Calu3 (cell line): ENCODE measurements around the gene AQP5. TPM values are rescaled to one million over a fixed set of nuclear protein-coding genes. Genes with fewer than 3 reads are reported as not detected.

ENCODE experiments used
- BruUV-seq: library from RNA; stranded (reverse); fragments of 400-500 nt; replicated peaks from 2 replicates; lab custom pipeline; 2021; lab: Mats Ljungman, UMichigan
- CTCF ChIA-PET: fragments of 300-600 bp; sonication (Branson Sonifier 250); formaldehyde crosslinking; loops from one replicate; lab custom pipeline; 2022; ENCODE audit warnings: antibody characterized with exemption; lab: Charles Lee
- DNase-seq: peaks from one replicate; pipeline ENCODE4 v3.0.0; 2022
- H3K27ac Mint-ChIP-seq: one replicate; pipeline ENCODE4 v1.8.0; 2022; ENCODE audit warnings: mixed read lengths; ENCODE audit not compliant: unreplicated experiment
- H3K27me3 Mint-ChIP-seq: one replicate; pipeline ENCODE4 v1.8.0; 2022; ENCODE audit warnings: mixed read lengths; ENCODE audit not compliant: unreplicated experiment
- H3K36me3 Mint-ChIP-seq: one replicate; pipeline ENCODE4 v1.8.0; 2022; ENCODE audit warnings: mild to moderate bottlenecking, moderate library complexity, mixed read lengths; ENCODE audit not compliant: insufficient read depth, unreplicated experiment
- H3K4me1 Mint-ChIP-seq: one replicate; pipeline ENCODE4 v1.8.0; 2022; ENCODE audit warnings: mild to moderate bottlenecking, low read depth, mixed read lengths; ENCODE audit not compliant: unreplicated experiment
- H3K4me3 Mint-ChIP-seq: one replicate; pipeline ENCODE4 v1.8.0; 2022; ENCODE audit warnings: mild to moderate bottlenecking, low read depth, moderate library complexity, mixed read lengths; ENCODE audit not compliant: unreplicated experiment
- H3K9me3 Mint-ChIP-seq: one replicate; pipeline ENCODE4 v1.8.0; 2022; ENCODE audit warnings: low read depth, mixed read lengths; ENCODE audit not compliant: unreplicated experiment
- CTCF ChIP-seq: fragments of 200-600 bp; IDR thresholded peaks from one replicate; pipeline ENCODE4 v1.8.0; 2022; ENCODE audit warnings: antibody characterized with exemption; ENCODE audit not compliant: unreplicated experiment
- intact Hi-C: fragments of 100-400 bp; cut with micrococcal nuclease; formaldehyde crosslinking; loops from one replicate; pipeline ENCODE4 v1.10.0; 2022; ENCODE audit not compliant: unreplicated experiment
- total RNA-seq: library from RNA; stranded (reverse); gene quantifications from 2 replicates; pipeline ENCODE4 v1.2.3, GENCODE V29; 2022

AQP5 gene
- total RNA-seq, 1 experiment from 2014 or later: 51.9 TPM

DNA sequence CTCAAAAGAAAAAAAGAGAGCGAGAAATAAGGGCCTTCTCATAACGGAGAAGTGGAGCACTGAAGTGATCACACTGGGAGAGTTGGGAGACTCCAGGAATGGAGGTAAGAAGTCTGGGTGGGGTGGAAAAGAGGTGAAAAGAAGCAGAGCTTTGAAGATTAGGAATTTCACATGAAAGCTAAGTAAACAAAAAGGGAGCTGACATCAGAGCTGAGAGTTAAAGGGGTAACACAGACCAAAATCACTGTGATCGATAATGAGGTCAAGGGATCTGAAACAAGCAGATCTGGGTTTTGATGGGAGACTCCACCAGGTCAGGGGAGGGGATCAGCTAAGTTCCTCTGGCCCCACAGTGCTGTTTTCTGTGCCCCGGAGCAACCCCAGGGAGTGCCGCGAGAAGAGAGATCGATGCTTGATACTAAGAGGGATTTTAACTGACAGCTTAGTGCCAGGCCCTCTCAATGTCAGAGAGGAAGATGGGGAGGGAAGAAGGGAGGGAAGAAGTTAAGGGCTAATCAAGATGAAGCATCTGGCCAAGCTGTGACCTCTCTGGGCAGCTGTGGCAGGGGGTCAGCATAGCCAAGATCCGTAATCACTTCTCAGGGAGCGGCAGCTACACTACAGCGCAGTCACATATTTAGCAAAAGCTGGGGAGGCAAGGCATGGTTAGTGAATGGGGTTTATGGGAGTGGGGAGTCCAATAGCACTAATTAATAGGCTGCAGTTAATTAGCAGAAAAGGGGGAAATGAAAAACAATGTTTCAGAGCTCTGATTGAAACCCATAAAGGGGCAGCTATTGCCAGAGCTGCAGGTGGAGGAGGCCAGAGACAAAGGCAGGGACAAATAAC is 19.1 kb downstream of the AQP5 start:
- Mint-ChIP-seq H3K9me3 (no peaks in the 10 kb centered on the region), H3K36me3 (no peaks in the 10 kb centered on the region), H3K4me1 (no peaks in the 10 kb centered on the region), H3K27ac (no peak overlapping the region), H3K4me3 (no peak overlapping the region), H3K27me3 (no peaks in the 10 kb centered on the region)
- no peak for DNase-seq
- intact Hi-C loops: no loop called here
- BruUV-seq: no TSS peak
- TF ChIP-seq CTCF: no peak
- CTCF ChIA-PET: no interaction called here

DNA sequence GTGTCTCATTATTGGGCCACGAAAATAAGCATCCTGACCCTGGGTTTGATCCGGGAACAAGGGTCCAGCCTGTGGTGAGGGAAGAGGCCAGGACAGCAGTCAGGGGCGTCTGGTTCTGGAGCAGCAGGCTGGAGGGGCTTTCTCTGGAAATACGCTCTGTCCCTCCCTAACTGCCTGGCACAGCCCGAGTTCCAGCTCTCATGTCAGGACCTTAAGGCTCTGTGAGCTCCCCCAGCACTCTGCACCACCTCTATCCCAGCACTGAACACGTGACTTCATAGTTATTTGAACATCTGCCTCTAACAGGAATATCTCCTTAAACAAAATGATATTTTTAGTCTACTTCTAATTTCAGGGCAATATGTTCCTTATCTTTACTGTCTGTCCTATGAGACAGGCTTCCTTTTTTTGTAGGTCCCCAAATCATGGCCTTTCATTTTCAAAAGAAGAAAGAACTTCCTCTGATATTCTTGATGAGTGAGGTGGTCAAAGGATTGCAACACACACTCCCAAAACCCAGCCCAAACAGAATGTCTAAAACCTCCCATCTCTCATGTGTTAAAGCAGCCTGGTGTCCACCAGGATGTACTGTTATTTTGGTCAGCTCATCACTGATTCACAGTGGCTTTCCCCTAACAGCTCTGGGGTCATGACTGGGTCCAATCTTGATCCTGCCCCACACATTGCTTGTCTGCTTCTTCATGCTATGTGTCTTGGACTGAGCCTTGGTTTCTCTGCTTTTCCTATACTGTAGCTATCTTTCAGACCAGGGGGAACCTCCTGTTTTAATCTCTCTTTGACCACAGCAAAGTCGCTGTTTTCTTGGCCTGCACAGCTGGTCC is 20.8 kb downstream of the AQP5 start:
- no peaks in the 10 kb centered on the region for H3K4me1 Mint-ChIP-seq
- H3K9me3 Mint-ChIP-seq: no peaks in the 10 kb centered on the region
- CTCF ChIA-PET: interaction anchor here (0.6 kb wide), 1 partner anchor 93 kb away, joined by 3 read pairs; no protein-coding TSS in a partner anchor
- no peaks in the 10 kb centered on the region for H3K36me3 Mint-ChIP-seq
- no peak for DNase-seq
- no peak for TF ChIP-seq CTCF
- H3K27ac Mint-ChIP-seq: no peak overlapping the region
- H3K27me3 Mint-ChIP-seq: no peaks in the 10 kb centered on the region
- no TSS peak for BruUV-seq
- no peak overlapping the region for H3K4me3 Mint-ChIP-seq
- intact Hi-C loops: no loop called here

DNA sequence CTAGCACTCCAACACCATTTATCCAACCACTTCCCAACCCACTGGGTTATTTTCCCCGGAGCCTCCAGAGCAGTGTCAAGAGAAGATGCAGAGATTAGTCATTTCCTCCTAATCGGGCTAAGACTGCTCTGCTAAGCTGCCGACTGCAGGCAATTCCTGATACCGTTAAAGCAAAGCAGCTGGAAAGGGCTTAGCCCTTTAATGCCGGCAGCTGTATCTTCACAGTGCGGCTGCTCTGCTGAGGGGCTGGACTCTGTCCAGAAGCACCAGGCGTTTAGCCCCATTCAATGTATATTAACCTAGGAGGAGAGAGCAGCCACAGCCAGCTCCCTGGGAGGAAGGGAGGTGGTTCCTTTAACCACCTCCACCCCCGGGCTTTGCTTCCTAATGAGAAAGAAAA is 22.2 kb downstream of the AQP5 start:
- Mint-ChIP-seq H3K9me3 (no peaks in the 10 kb centered on the region), H3K36me3 (no peaks in the 10 kb centered on the region), H3K27ac (no peak overlapping the region), H3K4me3 (no peak overlapping the region), H3K27me3 (no peaks in the 10 kb centered on the region), H3K4me1 (no peaks in the 10 kb centered on the region)
- intact Hi-C loops: no loop called here
- no peak for TF ChIP-seq CTCF
- CTCF ChIA-PET: no interaction called here
- DNase-seq: no peak
- no TSS peak for BruUV-seq

DNA sequence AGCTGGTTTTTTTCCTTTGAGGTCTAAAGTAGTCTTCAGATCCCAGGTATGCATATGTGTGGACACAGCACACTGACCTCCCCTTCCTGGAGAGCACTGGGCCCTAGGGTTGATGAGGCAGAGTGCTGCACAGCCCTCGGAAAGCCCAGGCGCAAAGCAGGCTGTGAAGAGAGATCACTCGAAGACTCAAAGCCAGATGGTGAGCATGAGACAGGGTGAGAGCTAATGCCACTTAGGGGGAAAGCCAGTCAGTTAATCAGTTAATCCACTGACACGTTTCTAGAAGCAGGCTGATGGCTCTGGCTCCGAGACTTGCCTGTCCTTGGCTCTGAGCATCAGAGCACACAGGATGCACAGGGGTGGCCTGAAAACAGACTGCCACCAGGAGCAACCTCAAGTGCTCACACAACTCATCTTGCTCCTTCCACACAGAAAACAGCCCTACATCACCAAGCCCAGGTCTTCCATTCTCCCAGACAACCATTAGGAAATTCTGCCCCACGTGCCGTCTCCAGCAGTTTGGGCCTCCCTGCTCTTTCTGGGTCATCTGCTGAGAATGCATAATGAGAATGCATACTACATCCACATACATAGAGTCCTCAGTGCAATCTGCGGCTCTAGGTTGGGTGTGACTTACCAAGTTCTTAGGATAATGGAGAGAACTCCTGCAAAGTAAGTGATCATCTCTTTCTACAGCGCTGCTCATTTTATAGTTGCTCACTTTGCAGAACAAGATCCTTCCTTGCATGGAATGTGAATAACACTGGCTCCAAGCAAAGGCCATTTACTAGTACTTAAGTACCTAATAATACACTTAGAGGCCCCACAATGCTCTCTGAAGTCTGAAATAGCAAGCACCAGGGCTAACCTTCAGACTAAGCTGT is 23.0 kb downstream of the AQP5 start:
- Mint-ChIP-seq H3K27ac (no peak overlapping the region), H3K4me1 (no peaks in the 10 kb centered on the region), H3K36me3 (no peaks in the 10 kb centered on the region), H3K27me3 (no peaks in the 10 kb centered on the region), H3K9me3 (no peaks in the 10 kb centered on the region), H3K4me3 (no peak overlapping the region)
- no peak for TF ChIP-seq CTCF
- DNase-seq: no peak
- intact Hi-C loops: no loop called here
- no TSS peak for BruUV-seq
- CTCF ChIA-PET: no interaction called here
